Left ventricle myocardium superior (tissue), 1 donor: ENCODE measurements around the gene C6orf141. TPM values are rescaled to one million over a fixed set of nuclear protein-coding genes. Genes with fewer than 3 reads are reported as not detected.
A peak's percentile ranks its signal among the peaks of the same experiment; 100 is the strongest.
"Not testable (repeated sequence)": the region's sequence is repeated elsewhere in the genome, so short reads cannot be mapped to it uniquely, and the experiment has no call there.

Source experiments
- ATAC-seq: fragments of 200-7000 bp; cut with Tn5 transposase; one replicate; pipeline ENCODE4 v1.9.1; 2020; ENCODE audit warnings: mild to moderate bottlenecking, moderate library complexity
- DNase-seq: peaks from one replicate; pipeline ENCODE4 v3.0.0-alpha.2; 2020
- intact Hi-C: fragments of 100-400 bp; cut with micrococcal nuclease; formaldehyde crosslinking; loops from one replicate; pipeline ENCODE4 v1.11.0; 2022
- total RNA-seq: library from RNA; stranded (reverse); fragmentation: NEBNext Ultra II Directional; extraction: Animal tissue kit (Norgen Biotek cat#: 25700); gene quantifications from one replicate; pipeline ENCODE4 v1.2.1, GENCODE V29; 2021
- donor health status: DM: no; HTN: yes; CAD: no; lungs with severe emphysema.

Gene C6orf141
- total RNA-seq, 1 donor from 2014 or later, result 0.32 TPM

GRCh38 chr6:49563006-49563886, 12.8 kb downstream of the C6orf141 start:
- ATAC-seq (no peak), DNase-seq (no peak)
- intact Hi-C loops, result no loop called here

GRCh38 chr6:49564552-49564951, 14.1 kb downstream of the C6orf141 start:
- intact Hi-C loops, result no loop called here
- ATAC-seq (no peak), DNase-seq (no peak)

- DNase-seq (no peak), ATAC-seq (no peak)
- intact Hi-C loops, result no loop called here
Observed at GRCh38 chr6:49565261-49565660, 14.8 kb downstream of the C6orf141 start.

- DNase-seq (no peak), ATAC-seq (peak; percentile 17)
- intact Hi-C loops, result no loop called here
Observed at GRCh38 chr6:49565855-49566254, 15.4 kb downstream of the C6orf141 start.

GRCh38 chr6:49570474-49571079, 20.1 kb downstream of the C6orf141 start:
- ATAC-seq (no peak), DNase-seq (no peak)
- intact Hi-C loops, result no loop called here

- ATAC-seq, result no peak
- intact Hi-C loops, result no loop called here
Observed at GRCh38 chr6:49576618-49577017, 26.1 kb downstream of the C6orf141 start.

GRCh38 chr6:49579649-49580048, 29.2 kb downstream of the C6orf141 start:
- no peak for DNase-seq
- no peak for ATAC-seq
- intact Hi-C loops, result no loop called here

More at GRCh38 chr6:49576618-49577017, 26.1 kb downstream of the C6orf141 start:
- no peak for DNase-seq

- ATAC-seq (no peak), DNase-seq (no peak)
- intact Hi-C loops, result no loop called here
Observed at GRCh38 chr6:49582529-49582928, 32.1 kb downstream of the C6orf141 start.

- intact Hi-C loops, DNase-seq, ATAC-seq: not testable (repeated sequence)
Observed at GRCh38 chr6:49587262-49587661, 36.8 kb downstream of the C6orf141 start.

Other genes with a start within 250 kb of the C6orf141 start
- gene MMUT, start 87.4 kb upstream of the C6orf141 start, total RNA-seq, result 34.9 TPM
- 3.2 TPM for gene CENPQ, start 87.3 kb upstream of the C6orf141 start, total RNA-seq
- not detected for gene GLYATL3, start 50.7 kb upstream of the C6orf141 start, total RNA-seq
- gene RHAG, start 86.2 kb downstream of the C6orf141 start, total RNA-seq, result 0.62 TPM
- not detected for gene CRISP2, start 162.9 kb downstream of the C6orf141 start, total RNA-seq
- not detected for gene CRISP3, start 193.7 kb downstream of the C6orf141 start, total RNA-seq
- gene PGK2, start 236.6 kb downstream of the C6orf141 start, total RNA-seq, result not detected